ENCODE data around the gene RAD51C.

RAD51C gene

GRCh38 chr17:58722274-58722673 lies 29.9 kb downstream of the RAD51C start:
- Histone ChIP-seq H3K9ac (ENCODE audit: low read length) (no peak overlapping the region), H3K23ac (ENCODE audit: low read length in 2 of 2) (no peak overlapping the region), H3K9me3 (ENCODE audit: control insufficient read depth, low read length) (no peaks in the 10 kb centered on the region), H3K4me3 (ENCODE audit: insufficient read depth in 1 of 2, low read depth in 1 of 2, low read length in 2 of 2) (no peak overlapping the region), H3K4me2 (ENCODE audit: low read length, poor library complexity, severe bottlenecking) (no peak overlapping the region), H2BK15ac (ENCODE audit: low read depth, poor library complexity, severe bottlenecking) (no peak overlapping the region), H3K36me3 (ENCODE audit: control insufficient read depth in 1 of 2, insufficient read depth in 2 of 2, low read depth in 1 of 2, low read length in 2 of 2) (peaks cover 0 to 40% of the 10 kb centered on the region in 2 experiments), H2BK5ac (ENCODE audit: low read depth, low read length, poor library complexity, severe bottlenecking) (no peak overlapping the region), H3K4ac (ENCODE audit: low read depth in 1 of 2, low read length in 2 of 2) (no peak overlapping the region), H2AFZ (ENCODE audit: low read depth, low read length) (no peak overlapping the region), H3K4me1 (ENCODE audit: control insufficient read depth, insufficient read depth, low read depth, low read length) (no peaks in the 10 kb centered on the region), H4K91ac (ENCODE audit: low read length) (no peak overlapping the region), H3K27ac (ENCODE audit: low read length, poor library complexity, severe bottlenecking) (no peak overlapping the region), H4K8ac (ENCODE audit: low read length) (no peak overlapping the region), H3K27me3 (ENCODE audit: control insufficient read depth in 1 of 2, insufficient read depth in 1 of 2, low read length in 2 of 2) (no peaks in the 10 kb centered on the region), H2AK5ac (ENCODE audit: low read length, severe bottlenecking) (no peak overlapping the region), H3K18ac (ENCODE audit: low read depth in 1 of 2, low read length in 2 of 2) (no peak overlapping the region), H3K79me1 (replicated peaks; ENCODE audit: low read length, poor library complexity, severe bottlenecking) (no peaks in the 10 kb centered on the region), H3K14ac (ENCODE audit: low read length in 2 of 2) (no peak overlapping the region), H2BK12ac (ENCODE audit: low read length in 2 of 2) (no peak overlapping the region), H2BK120ac (ENCODE audit: low read depth, low read length) (no peak overlapping the region)
- DNase-seq = no peak
- 82% methylated on average over 1 of the region's 1 CpG for whole genome bisulfite sequencing

- Histone ChIP-seq H2BK15ac (ENCODE audit: low read depth, poor library complexity, severe bottlenecking) (no peak overlapping the region), H3K4me2 (ENCODE audit: low read length, poor library complexity, severe bottlenecking) (no peak overlapping the region), H3K36me3 (ENCODE audit: control insufficient read depth in 1 of 2, insufficient read depth in 2 of 2, low read depth in 1 of 2, low read length in 2 of 2) (peaks cover 0 to 40% of the 10 kb centered on the region in 2 experiments), H3K9me3 (ENCODE audit: control insufficient read depth, low read length) (no peaks in the 10 kb centered on the region), H3K23ac (ENCODE audit: low read length in 2 of 2) (no peak overlapping the region), H3K4me3 (ENCODE audit: insufficient read depth in 1 of 2, low read depth in 1 of 2, low read length in 2 of 2) (no peak overlapping the region), H2BK12ac (ENCODE audit: low read length in 2 of 2) (no peak overlapping the region), H2BK120ac (ENCODE audit: low read depth, low read length) (no peak overlapping the region), H2BK5ac (ENCODE audit: low read depth, low read length, poor library complexity, severe bottlenecking) (no peak overlapping the region), H3K18ac (ENCODE audit: low read depth in 1 of 2, low read length in 2 of 2) (no peak overlapping the region), H3K27ac (ENCODE audit: low read length, poor library complexity, severe bottlenecking) (no peak overlapping the region), H4K91ac (ENCODE audit: low read length) (no peak overlapping the region), H3K14ac (ENCODE audit: low read length in 2 of 2) (no peak overlapping the region), H4K8ac (ENCODE audit: low read length) (no peak overlapping the region), H3K9ac (ENCODE audit: low read length) (no peak overlapping the region), H3K4me1 (ENCODE audit: control insufficient read depth, insufficient read depth, low read depth, low read length) (no peaks in the 10 kb centered on the region), H3K79me1 (replicated peaks; ENCODE audit: low read length, poor library complexity, severe bottlenecking) (no peaks in the 10 kb centered on the region), H2AFZ (ENCODE audit: low read depth, low read length) (no peak overlapping the region), H3K27me3 (ENCODE audit: control insufficient read depth in 1 of 2, insufficient read depth in 1 of 2, low read length in 2 of 2) (no peaks in the 10 kb centered on the region), H3K4ac (ENCODE audit: low read depth in 1 of 2, low read length in 2 of 2) (no peak overlapping the region), H2AK5ac (ENCODE audit: low read length, severe bottlenecking) (no peak overlapping the region)
- WGBS = 100% methylated on average over 2 of the region's 2 CpGs
- no peak for DNase-seq
Observed at GRCh38 chr17:58722696-58723095, 30.3 kb downstream of the RAD51C start.

GRCh38 chr17:58728798-58729197 lies 36.4 kb downstream of the RAD51C start:
- Histone ChIP-seq H4K91ac (ENCODE audit: low read length) (no peak overlapping the region), H3K9me3 (ENCODE audit: control insufficient read depth, low read length) (no peaks in the 10 kb centered on the region), H2BK5ac (ENCODE audit: low read depth, low read length, poor library complexity, severe bottlenecking) (no peak overlapping the region), H3K27me3 (ENCODE audit: control insufficient read depth in 1 of 2, insufficient read depth in 1 of 2, low read length in 2 of 2) (no peaks in the 10 kb centered on the region), H3K18ac (ENCODE audit: low read depth in 1 of 2, low read length in 2 of 2) (no peak overlapping the region), H2BK15ac (ENCODE audit: low read depth, poor library complexity, severe bottlenecking) (no peak overlapping the region), H4K8ac (ENCODE audit: low read length) (no peak overlapping the region), H3K36me3 (ENCODE audit: control insufficient read depth in 1 of 2, insufficient read depth in 2 of 2, low read depth in 1 of 2, low read length in 2 of 2) (peaks cover 0 to 16% of the 10 kb centered on the region in 2 experiments), H2BK120ac (ENCODE audit: low read depth, low read length) (no peak overlapping the region), H3K4me3 (ENCODE audit: insufficient read depth in 1 of 2, low read depth in 1 of 2, low read length in 2 of 2) (no peak overlapping the region), H2AFZ (ENCODE audit: low read depth, low read length) (no peak overlapping the region), H3K27ac (ENCODE audit: low read length, poor library complexity, severe bottlenecking) (no peak overlapping the region), H3K14ac (ENCODE audit: low read length in 2 of 2) (no peak overlapping the region), H3K23ac (ENCODE audit: low read length in 2 of 2) (no peak overlapping the region), H3K79me1 (replicated peaks; ENCODE audit: low read length, poor library complexity, severe bottlenecking) (no peaks in the 10 kb centered on the region), H3K4ac (ENCODE audit: low read depth in 1 of 2, low read length in 2 of 2) (no peak overlapping the region), H3K4me1 (ENCODE audit: control insufficient read depth, insufficient read depth, low read depth, low read length) (no peaks in the 10 kb centered on the region), H3K9ac (ENCODE audit: low read length) (no peak overlapping the region), H3K4me2 (ENCODE audit: low read length, poor library complexity, severe bottlenecking) (no peak overlapping the region), H2AK5ac (ENCODE audit: low read length, severe bottlenecking) (no peak overlapping the region), H2BK12ac (ENCODE audit: low read length in 2 of 2) (no peak overlapping the region)
- no peak for DNase-seq
- no CpG with 5 or more reads among the region's 1 CpG for WGBS

- Histone ChIP-seq H2BK15ac (ENCODE audit: low read depth, poor library complexity, severe bottlenecking) (no peak overlapping the region), H2BK12ac (ENCODE audit: low read length in 2 of 2) (no peak overlapping the region), H4K91ac (ENCODE audit: low read length) (no peak overlapping the region), H3K27ac (ENCODE audit: low read length, poor library complexity, severe bottlenecking) (no peak overlapping the region), H3K4me1 (ENCODE audit: control insufficient read depth, insufficient read depth, low read depth, low read length) (no peaks in the 10 kb centered on the region), H3K18ac (ENCODE audit: low read depth in 1 of 2, low read length in 2 of 2) (no peak overlapping the region), H2BK120ac (ENCODE audit: low read depth, low read length) (no peak overlapping the region), H3K36me3 (ENCODE audit: control insufficient read depth in 1 of 2, insufficient read depth in 2 of 2, low read depth in 1 of 2, low read length in 2 of 2) (peaks cover 0 to 6% of the 10 kb centered on the region in 2 experiments), H2AFZ (ENCODE audit: low read depth, low read length) (no peak overlapping the region), H3K4me2 (ENCODE audit: low read length, poor library complexity, severe bottlenecking) (no peak overlapping the region), H3K14ac (ENCODE audit: low read length in 2 of 2) (no peak overlapping the region), H3K9me3 (ENCODE audit: control insufficient read depth, low read length) (no peaks in the 10 kb centered on the region), H3K27me3 (ENCODE audit: control insufficient read depth in 1 of 2, insufficient read depth in 1 of 2, low read length in 2 of 2) (no peaks in the 10 kb centered on the region), H2BK5ac (ENCODE audit: low read depth, low read length, poor library complexity, severe bottlenecking) (no peak overlapping the region), H3K4ac (ENCODE audit: low read depth in 1 of 2, low read length in 2 of 2) (no peak overlapping the region), H3K9ac (ENCODE audit: low read length) (no peak overlapping the region), H3K4me3 (ENCODE audit: insufficient read depth in 1 of 2, low read depth in 1 of 2, low read length in 2 of 2) (no peak overlapping the region), H3K79me1 (replicated peaks; ENCODE audit: low read length, poor library complexity, severe bottlenecking) (no peaks in the 10 kb centered on the region), H3K23ac (ENCODE audit: low read length in 2 of 2) (no peak overlapping the region), H4K8ac (ENCODE audit: low read length) (no peak overlapping the region), H2AK5ac (ENCODE audit: low read length, severe bottlenecking) (no peak overlapping the region)
- no peak for DNase-seq
Observed at GRCh38 chr17:58730937-58731336, 38.5 kb downstream of the RAD51C start.
